Epidermal melanocyte (primary cell): ENCODE results near the gene ELP1.
"Not testable (repeated sequence)": the region's sequence is repeated elsewhere in the genome, so short reads cannot be mapped to it uniquely, and the experiment has no call there.

Experiments
- DNase-seq: peaks from one replicate; pipeline ENCODE4 v3.0.0; 2011; ENCODE audit warnings: low spot score; ENCODE audit not compliant: insufficient read length

Gene ELP1

DNA sequence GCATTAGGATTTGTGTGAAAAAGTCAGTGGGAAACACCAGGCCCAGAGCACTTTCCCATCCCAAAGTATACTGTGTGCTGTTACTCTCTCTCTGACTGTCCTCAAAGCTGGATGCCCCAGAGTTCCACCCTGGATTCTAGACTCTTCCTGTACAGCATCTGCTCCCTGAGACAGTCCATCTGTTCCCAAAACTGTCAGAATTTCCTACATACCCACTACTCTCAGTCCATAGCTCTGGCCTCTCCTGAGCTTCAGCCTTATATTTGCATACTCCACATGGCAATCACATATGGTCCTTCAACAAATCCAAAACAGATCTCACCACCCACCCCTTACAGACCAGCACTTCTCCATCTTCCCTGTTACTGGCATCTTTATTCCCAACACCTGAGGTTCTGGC lies 9.5 kb downstream of the ELP1 start:
- no peak for DNase-seq

DNA sequence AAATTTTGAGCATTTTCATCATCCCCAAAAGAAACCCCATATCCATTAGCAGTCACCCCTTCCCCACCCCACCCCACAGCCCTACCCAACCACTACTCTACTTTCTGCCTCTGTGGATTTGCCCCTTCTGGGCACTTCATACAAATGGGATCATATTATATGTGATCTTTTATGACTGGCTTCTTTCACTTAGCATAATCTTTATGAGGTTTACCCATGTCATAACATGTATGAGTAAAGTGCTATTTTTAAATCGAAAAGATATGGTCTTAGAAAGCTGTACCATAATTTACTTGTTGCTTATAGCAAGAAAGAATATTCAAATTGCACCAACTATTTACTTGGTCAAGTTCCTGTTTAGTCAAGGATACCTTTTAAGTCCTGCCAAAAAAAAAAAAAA lies 12.7 kb downstream of the ELP1 start:
- no peak for DNase-seq

DNA sequence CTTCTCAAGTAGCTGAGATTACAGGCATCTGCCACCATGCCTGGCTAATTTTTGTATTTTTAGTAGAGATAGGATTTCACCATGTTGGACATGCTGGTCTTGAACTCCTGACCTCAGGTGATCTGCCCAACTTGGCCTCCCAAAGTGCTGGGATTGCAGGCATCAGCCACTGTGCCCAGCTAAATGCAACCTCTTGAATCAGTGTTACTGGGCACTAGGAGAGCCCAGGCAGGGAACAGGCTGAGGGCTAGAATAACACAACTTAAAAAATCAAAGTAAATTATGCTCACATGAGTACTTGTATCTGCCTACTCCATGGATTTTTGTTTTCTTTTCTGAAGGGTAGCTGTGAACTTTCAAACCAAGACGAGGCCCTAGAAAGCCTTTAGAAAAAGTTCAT lies 13.5 kb downstream of the ELP1 start:
- DNase-seq: not testable (repeated sequence)

DNA sequence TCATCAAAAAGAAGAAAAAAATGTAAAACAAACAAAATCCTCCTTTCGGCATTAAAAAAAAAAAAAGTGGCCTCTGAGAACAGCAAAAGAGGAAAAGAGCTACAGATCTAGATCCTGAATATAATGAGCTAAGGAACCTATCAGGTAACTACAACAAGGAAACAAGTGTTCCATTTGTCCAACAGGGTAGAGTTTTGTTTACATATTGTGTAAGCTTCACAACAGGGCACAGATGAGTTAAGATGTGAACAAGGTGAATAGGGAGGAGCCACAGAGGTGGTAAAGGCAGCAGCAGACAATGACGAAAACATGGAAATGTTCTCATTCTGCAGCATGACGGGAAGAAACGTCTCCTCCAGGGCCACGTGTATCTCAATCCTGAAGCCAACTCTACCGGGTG lies 14.4 kb downstream of the ELP1 start:
- no peak for DNase-seq

DNA sequence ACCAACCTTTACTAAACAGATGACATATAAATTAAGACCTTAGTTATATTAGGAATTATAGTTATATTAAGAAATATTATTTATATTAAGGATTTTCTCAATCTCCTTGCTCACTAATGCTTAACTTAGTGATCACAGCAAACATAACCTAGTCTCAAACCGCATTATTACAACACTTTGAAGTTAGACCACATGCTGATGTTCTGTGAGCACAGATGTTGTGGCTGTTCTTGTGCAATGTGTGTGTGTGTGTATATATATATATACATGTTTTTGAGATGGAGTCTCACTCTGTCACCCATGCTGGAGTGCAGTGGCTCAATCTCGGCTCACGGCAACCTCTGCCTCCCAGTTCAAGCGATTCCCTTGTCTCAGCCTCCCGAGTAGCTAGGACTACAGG lies 20.5 kb downstream of the ELP1 start:
- no peak for DNase-seq

DNA sequence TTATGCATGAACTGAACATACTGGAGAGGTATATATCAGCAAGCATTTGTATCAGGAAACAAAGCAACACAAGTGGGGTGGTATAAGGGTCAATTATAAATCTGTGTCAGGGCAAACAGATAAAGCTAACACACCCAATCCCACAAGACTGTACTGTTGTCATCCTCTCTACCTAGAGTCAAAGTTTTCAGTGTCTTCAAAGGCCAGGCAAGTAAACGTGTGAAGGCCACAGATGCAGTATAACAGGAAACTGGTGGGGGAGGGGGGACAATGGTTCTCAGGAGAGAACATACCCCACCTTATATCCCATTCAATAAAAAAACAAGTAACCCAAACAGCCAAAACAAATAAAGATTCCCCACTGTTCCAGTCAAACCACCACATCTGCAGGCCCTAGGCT lies 22.1 kb downstream of the ELP1 start:
- no peak for DNase-seq

DNA sequence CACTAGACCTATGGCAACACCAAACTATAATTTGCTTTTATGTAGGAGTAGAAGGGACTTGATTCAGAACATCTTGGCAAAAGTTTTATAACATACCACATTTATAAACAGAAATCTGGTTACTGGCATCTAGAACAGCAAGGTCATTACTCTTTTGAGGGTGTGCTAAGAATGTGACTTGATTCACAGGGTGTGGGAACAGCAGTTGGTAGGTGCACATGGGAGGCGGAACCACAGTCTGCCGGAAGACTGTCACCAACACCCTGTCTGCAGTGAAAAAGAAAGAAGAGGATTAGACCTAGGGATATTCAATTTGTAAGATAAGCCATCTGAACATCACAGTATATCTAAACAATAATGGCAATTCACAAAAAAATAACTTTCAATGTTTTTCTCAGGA lies 23.0 kb downstream of the ELP1 start:
- no peak for DNase-seq

DNA sequence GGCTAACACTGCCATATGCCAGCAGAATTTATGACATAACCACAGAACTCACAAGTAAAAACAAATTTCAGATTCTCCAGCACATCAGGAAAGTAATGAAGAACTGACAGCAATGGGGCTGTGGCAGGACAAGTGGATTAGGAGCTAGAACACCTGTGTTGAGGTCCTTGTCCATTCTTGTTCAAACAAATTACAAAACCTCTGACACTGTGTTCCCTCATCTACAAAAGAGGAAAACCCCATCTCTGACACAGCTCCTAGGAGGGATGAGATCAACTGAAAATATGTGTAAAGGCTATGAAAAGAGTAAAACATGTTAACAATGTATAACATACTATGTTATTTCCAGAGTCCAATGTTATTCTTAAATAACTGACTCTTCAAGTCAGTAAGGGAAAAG lies 23.5 kb downstream of the ELP1 start:
- no peak for DNase-seq

DNA sequence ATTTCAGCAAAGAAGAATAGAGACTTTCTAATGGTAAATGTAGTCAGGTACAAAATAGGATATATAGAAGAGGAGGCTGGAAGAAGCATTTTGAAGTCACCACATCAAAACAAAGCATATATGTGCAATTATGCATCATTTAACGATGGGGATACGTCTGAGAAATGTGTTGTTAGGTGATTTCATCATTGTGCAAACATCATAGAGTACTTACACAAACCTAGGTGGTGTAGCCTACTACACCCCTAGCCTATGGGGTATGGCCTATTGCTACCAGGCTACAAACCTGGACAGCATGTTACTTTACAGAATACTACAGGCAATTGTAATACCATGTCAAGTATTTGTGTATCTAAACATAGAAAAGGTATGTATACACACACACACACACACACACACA lies 28.4 kb downstream of the ELP1 start:
- DNase-seq: no peak

DNA sequence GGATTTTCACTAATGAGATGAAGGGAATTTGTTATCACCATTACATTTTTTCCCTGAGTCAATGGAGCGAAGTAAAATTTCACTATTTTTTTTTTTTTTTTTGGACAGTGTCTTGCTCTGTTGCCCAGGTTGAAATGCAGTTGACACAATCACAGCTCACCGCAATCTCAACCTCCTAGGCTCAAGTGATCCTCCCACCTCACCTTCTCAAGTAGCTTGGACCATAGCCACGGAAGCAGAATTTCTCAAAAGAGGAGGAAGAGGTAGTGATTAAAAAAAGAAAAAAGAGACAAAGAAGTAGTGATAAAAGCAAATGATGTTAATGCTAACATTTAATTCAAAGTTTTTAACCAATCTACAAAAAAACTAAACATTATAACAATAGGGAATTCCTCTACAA lies 29.8 kb downstream of the ELP1 start:
- no peak for DNase-seq

DNA sequence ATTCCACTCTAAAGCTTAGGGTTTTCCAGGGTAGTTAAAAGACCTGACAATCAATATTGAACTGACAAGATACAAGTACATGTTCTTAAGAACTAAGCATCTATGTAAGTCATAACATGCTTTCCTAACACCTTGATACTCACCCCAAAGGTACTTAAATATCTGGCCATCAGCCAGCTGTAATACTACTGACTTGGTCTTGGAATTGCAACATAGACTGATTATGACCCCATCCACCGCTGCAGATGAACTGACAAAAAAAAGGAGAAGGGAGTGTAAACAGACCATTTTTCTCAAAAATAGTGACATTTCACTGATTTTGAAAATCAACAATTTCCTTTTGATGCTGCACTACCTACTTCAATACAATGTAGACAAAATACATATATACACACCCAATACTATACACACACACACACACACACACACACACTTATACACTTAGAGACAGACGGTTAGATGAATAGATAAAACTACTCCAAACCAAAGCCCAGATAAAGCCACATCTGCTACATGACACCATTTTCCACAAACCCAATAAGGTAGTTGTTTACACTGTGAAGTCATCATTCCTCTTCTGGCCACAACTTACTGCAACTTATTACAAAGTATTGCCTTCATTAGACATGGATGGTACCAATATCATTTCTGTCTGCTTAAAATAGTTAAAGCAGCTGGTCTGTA lies 30.4 kb downstream of the ELP1 start:
- no peak for DNase-seq

DNA sequence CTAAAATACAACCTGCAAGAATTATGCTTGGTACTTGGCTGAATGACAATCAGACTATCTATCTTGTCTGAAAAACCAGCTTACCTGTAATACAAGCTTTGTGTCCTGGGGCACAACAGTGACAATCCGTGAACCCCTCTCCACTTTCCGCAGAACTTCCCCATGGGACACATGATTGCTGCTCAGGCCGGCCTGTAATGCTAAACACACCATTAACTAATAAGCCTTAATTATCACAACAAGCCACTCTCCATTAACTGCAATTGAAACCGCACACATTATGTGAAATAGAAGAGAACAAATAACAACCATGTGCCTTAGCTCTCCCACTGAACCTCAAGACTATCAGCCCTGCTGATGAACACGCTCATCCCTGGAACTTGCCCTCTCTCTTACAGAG lies 33.7 kb downstream of the ELP1 start:
- no peak for DNase-seq

DNA sequence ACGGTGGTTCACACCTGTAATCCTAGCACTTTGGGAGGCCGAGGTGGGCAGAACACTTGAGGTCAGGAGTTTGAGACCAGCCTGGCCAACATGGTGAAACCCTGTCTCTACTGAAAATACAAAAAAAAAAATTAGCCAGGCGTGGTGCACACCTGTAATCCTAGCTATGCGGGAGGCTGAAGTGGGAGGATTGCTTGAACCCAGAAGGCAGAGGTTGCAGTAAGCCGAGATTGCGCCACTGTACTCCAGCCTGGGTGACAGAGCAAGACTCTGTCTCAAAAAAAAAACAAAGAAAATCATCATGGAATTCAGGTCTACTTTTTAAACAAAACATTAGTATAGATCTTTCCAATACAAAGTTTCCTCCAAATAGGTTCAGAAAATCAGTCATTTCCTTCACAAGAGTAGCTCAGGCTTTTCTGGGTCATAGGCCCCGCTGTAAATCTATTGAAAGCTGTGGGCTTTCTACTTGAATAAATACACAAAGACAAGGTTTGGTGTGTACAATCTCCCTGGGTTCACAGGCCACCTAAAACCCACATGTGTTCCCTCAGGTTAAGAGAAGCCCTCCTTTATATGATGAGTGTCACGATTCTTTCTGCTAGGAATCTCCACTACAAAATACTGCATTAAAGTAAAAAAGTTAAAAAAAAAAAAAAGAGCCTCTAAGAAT lies 34.8 kb downstream of the ELP1 start:
- DNase-seq: not testable (repeated sequence)

DNA sequence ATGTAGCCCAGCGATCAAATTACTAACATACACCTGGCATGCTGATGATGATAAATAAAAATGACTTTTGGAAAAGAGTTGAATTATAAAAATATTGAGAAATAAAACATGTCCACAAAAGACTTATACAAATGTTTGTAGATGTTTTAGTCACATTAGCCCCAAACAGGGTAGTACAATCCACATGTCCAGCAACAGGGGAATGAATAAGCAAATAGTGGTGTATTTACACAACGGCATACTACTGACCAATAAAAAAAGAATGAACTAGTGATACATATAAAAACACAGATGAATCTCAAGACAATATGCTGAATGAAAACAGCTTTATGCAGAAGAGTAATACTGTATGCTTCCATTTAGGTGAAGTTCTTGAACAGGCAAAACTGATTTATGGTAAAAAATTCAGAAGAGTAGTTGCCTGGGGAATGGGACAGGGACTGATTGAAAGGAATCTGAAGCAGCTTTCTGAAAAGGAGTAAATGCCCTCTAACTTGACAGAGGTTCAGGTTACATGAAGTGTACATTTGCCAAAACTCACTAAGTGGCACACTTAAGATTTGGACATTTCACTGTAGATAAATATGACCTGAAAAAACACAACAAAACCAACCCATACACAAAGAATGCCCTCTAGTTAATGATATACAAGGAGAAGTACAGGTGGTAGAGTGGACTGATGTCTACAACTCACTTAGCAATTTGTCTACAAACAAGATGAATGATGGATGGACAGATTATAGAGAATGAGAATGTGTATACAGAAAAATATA lies 36.4 kb downstream of the ELP1 start:
- DNase-seq: no peak

DNA sequence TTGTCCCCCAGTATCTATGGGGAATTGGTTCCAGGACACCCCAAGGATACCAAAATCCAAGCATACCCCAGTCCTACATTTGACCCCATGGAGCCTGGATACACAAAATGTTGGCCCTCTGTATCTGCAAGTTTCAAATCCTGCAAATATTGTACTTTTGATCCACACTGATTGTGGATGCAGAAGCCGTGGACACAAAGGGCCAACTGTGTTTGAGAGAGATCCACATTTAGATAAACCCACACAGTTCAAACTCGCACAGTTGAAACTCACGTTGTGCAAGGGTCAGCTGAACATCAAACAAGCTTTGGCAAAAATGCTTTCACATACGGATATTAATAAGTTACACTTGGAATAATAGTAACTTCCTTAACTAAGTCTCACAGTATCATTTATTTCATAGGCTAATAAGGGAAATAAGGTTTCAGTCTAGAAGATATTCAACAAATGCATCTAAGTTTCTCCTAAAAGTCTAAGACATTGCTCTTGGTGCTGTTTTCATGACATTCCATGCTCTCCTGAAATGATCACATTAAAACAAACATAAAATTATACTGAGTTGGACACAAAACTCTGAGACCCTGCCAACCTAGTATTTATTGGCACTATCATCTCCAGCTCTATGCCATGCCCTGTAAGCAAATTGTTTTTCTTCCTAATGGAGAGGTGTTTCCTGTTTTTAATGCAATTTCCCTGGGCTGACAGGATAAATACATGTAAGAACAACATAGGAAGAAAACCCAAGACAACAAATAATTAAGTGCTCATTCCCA lies 39.5 kb downstream of the ELP1 start:
- DNase-seq: no peak

DNA sequence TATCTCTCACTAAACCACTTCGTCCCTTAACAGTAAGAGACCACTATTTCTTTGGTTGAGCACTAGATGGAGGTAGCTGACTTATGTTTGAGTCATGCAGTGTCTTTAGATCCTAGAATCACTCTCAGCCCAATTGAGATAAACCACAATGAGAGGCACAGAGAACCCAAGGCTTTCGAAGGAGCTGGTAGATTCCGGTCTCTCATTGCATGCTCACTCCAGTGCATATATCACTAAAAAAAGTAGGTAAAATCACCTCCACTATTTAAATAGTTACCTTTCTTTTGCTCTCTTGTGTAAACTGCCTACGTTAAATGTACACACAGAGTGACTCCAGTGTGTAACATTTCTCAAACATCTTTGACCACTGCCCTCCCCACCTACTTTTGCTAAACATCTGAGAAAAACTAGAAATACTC lies 44.3 kb downstream of the ELP1 start:
- DNase-seq: no peak

DNA sequence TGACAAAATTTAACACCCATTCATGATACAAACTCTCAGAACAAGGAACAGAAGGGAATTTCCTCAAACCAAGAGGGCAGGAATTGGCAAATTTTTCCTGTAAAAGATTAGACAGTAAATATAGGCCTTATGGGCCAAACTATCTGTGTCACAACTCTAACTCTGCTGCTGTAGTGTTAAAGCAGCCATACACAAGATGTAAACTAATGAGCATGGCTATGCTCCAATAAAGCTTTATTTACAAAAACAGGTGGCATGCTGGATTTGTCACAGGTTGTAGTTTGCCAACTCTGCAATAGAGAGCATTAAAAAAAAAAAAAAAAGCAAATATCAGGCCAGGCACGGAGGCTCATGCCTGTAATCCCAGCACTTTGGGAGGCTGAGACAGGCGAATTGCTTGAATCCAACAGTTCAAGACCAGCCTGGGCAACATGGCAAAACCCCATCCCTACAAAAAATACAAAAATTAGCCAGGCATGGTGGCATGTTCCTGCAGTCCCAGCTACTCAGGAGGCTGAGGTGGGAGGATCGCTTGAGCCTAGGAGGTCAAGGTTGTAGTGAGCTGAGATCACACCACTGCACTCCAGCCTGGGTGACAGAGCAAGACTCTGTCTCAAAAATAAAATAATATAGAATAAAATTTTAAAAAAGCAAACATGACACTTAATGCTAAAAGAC lies 47.2 kb downstream of the ELP1 start:
- DNase-seq: not testable (repeated sequence)

DNA sequence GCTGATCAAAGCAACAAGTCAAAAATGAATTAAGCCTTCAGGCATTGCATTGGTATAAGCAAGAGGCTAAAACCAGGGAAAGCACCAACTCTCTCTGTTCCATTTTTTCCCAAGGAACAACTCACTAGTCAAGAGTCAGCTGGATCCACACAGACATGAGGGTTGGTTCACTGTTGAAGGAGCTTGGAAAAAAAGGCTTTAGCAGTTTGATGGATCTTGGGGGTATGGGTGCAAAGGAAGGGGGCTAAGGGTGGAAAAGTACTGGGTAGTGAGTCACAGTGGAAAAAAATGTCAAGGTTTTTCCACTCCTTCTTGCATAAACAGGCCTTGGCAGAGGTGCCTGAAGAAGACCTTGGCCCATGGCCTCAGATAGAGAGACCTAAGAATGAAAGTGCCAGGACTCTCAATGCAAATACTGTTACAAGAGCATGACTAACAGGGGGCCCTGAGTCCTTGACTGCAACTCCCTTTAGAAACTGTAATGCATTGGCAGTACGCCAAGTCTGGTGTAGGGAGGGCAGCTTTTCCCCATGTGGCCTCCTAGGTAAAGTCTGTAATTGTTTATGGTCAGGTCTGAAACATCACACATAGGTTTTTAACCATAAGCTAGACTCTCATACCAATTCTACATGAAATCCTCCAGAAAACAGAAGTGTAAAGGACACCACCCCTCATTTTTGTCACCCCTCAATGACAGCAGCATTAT lies 48.1 kb downstream of the ELP1 start:
- no peak for DNase-seq

DNA sequence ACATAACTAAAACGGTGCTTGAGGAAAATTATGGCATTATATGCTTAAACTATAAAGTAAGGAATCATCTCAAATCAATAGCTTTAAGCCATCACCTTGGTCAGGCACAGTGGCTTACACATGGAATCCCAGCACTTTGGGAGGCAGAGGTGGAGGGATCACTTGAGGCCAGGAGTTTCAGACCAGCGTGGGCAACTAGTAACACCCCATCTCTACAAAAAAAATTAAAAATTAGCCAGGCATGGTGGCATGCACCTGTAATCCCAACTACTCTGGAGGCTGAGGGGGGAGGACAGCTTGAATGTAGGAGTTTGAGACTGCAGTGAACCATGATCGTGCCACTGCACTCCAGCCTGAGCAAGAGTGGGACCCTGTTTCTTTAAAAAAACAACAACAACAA lies 49.2 kb downstream of the ELP1 start:
- no peak for DNase-seq

DNA sequence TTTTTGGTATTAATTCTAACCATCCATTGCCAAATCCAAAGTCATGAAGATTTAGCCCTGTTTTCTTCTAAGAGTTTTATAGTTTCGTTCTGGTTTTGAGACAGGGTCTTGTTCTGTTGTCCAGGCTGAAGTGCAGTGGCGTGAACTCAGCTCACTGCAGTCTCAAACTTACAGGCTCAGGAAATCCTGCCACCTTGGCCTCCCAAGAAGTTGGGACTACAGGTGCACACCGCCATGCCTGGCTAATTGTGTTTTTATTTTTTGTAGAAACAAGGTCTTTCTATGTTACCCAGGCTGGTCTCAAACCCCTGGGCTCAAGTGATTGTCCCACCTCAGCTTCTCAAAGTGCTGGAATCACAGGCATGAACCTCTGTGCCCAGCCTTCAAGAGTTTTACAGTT lies 50.8 kb downstream of the ELP1 start:
- no peak for DNase-seq
